Adrenal gland (tissue), 5 donors: Measurements from ENCODE around the gene SPAG16.

ENCODE experiments used
- POLR2A ChIP-seq, 2 donors: fragments of 450-650 bp; IDR thresholded peaks; one replicate each; pipeline ENCODE4 v1.6.1; 2017; ENCODE audit warnings: antibody characterized with exemption in 2 of 2, mild to moderate bottlenecking in 2 of 2, moderate library complexity in 1 of 2
- TF ChIP-seq, protein P1 (sequence below), 6 experiments: fragments of 450-650 bp in 4 of 6; fragments of 200-600 bp in 2 of 6; sonication (generic) in 1 of 6; IDR thresholded peaks; 1 replicate in 5 of 6; 2 replicates in 1 of 6; pipeline versions ENCODE4 v1.5.1 to v1.8.0; 2016 to 2021; ENCODE audit warnings: antibody characterized with exemption in 6 of 6, mild to moderate bottlenecking in 2 of 6, moderate library complexity in 1 of 6
- donor health status: DM: no; HTN: no; CAD: no.

GRCh38 chr2:214382229-214382628 lies 1098.0 kb downstream of the SPAG16 start:
- TF ChIP-seq, protein P1, sequence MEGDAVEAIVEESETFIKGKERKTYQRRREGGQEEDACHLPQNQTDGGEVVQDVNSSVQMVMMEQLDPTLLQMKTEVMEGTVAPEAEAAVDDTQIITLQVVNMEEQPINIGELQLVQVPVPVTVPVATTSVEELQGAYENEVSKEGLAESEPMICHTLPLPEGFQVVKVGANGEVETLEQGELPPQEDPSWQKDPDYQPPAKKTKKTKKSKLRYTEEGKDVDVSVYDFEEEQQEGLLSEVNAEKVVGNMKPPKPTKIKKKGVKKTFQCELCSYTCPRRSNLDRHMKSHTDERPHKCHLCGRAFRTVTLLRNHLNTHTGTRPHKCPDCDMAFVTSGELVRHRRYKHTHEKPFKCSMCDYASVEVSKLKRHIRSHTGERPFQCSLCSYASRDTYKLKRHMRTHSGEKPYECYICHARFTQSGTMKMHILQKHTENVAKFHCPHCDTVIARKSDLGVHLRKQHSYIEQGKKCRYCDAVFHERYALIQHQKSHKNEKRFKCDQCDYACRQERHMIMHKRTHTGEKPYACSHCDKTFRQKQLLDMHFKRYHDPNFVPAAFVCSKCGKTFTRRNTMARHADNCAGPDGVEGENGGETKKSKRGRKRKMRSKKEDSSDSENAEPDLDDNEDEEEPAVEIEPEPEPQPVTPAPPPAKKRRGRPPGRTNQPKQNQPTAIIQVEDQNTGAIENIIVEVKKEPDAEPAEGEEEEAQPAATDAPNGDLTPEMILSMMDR (IDR thresholded peaks at IDR 0.05) = no peak
- TF ChIP-seq POLR2A (IDR thresholded peaks at IDR 0.05) = no peak
